Tibial nerve (tissue), 4 donors: ENCODE results near the gene OAS3.

Experiments
- EP300 ChIP-seq, 2 donors: sonication (generic); formaldehyde crosslinking; IDR thresholded peaks; one replicate each; pipeline ENCODE4 v1.6.1; 2017; ENCODE audit warnings: antibody characterized with exemption in 2 of 2, mild to moderate bottlenecking in 1 of 2
- POLR2A ChIP-seq, 2 donors: fragments of 450-650 bp; IDR thresholded peaks; one replicate each; pipeline ENCODE4 v1.6.1; 2017; ENCODE audit warnings: antibody characterized with exemption in 2 of 2, mild to moderate bottlenecking in 2 of 2, moderate library complexity in 2 of 2
- TF ChIP-seq, protein P1 (sequence below), 5 experiments: fragments of 200-600 bp in 3 of 5; fragments of 450-650 bp in 2 of 5; sonication (generic) in 3 of 5; IDR thresholded peaks; one replicate each; pipeline ENCODE4 v1.5.1; 2016 to 2019; ENCODE audit warnings: antibody characterized with exemption in 5 of 5, mild to moderate bottlenecking in 3 of 5, moderate library complexity in 2 of 5

GRCh38 chr12:112900298-112901145, 37.8 kb upstream of the OAS3 start:
- TF ChIP-seq EP300 (IDR thresholded peaks at IDR 0.05): no peak
- TF ChIP-seq POLR2A (IDR thresholded peaks at IDR 0.05): no peak
- TF ChIP-seq, protein P1, sequence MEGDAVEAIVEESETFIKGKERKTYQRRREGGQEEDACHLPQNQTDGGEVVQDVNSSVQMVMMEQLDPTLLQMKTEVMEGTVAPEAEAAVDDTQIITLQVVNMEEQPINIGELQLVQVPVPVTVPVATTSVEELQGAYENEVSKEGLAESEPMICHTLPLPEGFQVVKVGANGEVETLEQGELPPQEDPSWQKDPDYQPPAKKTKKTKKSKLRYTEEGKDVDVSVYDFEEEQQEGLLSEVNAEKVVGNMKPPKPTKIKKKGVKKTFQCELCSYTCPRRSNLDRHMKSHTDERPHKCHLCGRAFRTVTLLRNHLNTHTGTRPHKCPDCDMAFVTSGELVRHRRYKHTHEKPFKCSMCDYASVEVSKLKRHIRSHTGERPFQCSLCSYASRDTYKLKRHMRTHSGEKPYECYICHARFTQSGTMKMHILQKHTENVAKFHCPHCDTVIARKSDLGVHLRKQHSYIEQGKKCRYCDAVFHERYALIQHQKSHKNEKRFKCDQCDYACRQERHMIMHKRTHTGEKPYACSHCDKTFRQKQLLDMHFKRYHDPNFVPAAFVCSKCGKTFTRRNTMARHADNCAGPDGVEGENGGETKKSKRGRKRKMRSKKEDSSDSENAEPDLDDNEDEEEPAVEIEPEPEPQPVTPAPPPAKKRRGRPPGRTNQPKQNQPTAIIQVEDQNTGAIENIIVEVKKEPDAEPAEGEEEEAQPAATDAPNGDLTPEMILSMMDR (IDR thresholded peaks at IDR 0.05): peak; percentile 36 to 61 (median 44)
